ENCODE data around the gene DPY19L1.

DNA sequence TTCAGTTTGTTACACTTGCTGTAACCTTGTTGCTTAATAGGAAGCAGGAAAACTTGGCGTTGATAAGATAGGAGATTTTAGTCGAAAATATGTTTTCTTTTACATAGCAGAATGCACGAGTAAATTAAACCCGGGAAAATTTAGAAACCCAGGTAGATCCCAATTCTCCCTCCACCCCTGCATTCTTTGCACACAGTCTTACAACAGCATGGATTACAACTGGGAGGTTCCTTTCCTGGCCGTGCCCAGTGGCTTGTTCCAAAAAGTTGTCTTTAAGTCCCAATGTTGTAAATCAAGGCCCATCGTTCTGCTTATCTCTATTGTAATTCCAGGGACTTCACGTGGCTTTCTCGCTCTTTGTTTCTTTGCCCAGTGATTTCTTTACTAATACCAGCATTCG, 1.1 kb upstream of the DPY19L1 start:
- TF ChIP-seq CTCF (IDR thresholded peaks at IDR 0.05) (no peak), POLR2A (IDR thresholded peaks at IDR 0.05) (no peak)
